Heart left ventricle (tissue), 16 donors: ENCODE results near the gene VAC14. TPM values are rescaled to one million over a fixed set of nuclear protein-coding genes. Genes with fewer than 3 reads are reported as not detected.
A peak's percentile ranks its signal among the peaks of the same experiment; 100 is the strongest.
"Not testable (repeated sequence)": the region's sequence is repeated elsewhere in the genome, so short reads cannot be mapped to it uniquely, and the experiment has no call there.

Experiments used
- ATAC-seq, 4 donors: fragments of 200-7000 bp; cut with Tn5 transposase; one replicate each; pipeline ENCODE4 v1.9.1; 2020 to 2022; ENCODE audit warnings: moderate library complexity in 4 of 4, mild to moderate bottlenecking in 3 of 4, moderate number of reproducible peaks in 1 of 4
- DNase-seq, 5 donors: peaks; one replicate each; pipeline ENCODE4 v3.0.0-alpha.2; 2020
- H3K27ac ChIP-seq, 12 donors: fragments of 200-600 bp; sonication (generic) in 4 of 12; one replicate each; pipeline versions ENCODE4 v1.5.0 to v1.8.0; 2016 to 2022; ENCODE audit warnings: mild to moderate bottlenecking in 2 of 12
- H3K27me3 ChIP-seq, 9 donors: fragments of 200-600 bp; sonication (generic) in 2 of 9; one replicate each; pipeline versions ENCODE4 v1.5.1 to v1.8.0; 2016 to 2022; ENCODE audit warnings: mild to moderate bottlenecking in 3 of 9
- H3K36me3 ChIP-seq, 9 donors: fragments of 200-600 bp; sonication (generic) in 2 of 9; one replicate each; pipeline versions ENCODE4 v1.5.0 to v1.8.0; 2018 to 2022; ENCODE audit warnings: mild to moderate bottlenecking in 2 of 9
- H3K4me1 ChIP-seq, 12 donors: fragments of 200-600 bp; sonication (generic) in 4 of 12; one replicate each; pipeline versions ENCODE4 v1.5.0 to v1.8.0; 2016 to 2022; ENCODE audit warnings: mild to moderate bottlenecking in 3 of 12
- H3K4me3 ChIP-seq, 12 donors: fragments of 200-600 bp; sonication (generic) in 4 of 12; one replicate each; pipeline versions ENCODE4 v1.5.0 to v1.8.0; 2017 to 2022; ENCODE audit warnings: mild to moderate bottlenecking in 9 of 12, moderate library complexity in 4 of 12
- H3K9me3 ChIP-seq, 12 donors: fragments of 200-600 bp; sonication (generic) in 4 of 12; one replicate each; pipeline versions ENCODE4 v1.5.0 to v1.8.0; 2016 to 2022; ENCODE audit warnings: mild to moderate bottlenecking in 1 of 12
- CTCF ChIP-seq, 12 donors: fragments of 200-600 bp; sonication (generic) in 4 of 12; IDR thresholded peaks; one replicate each; pipeline versions ENCODE4 v1.5.0 to v1.8.0; 2018 to 2022; ENCODE audit warnings: antibody characterized with exemption in 12 of 12, mild to moderate bottlenecking in 5 of 12
- POLR2A ChIP-seq, 2 donors: fragments of 450-650 bp; IDR thresholded peaks; one replicate each; pipeline ENCODE4 v1.6.1; 2017; ENCODE audit warnings: antibody characterized with exemption in 2 of 2, mild to moderate bottlenecking in 2 of 2, moderate library complexity in 2 of 2
- WGBS, 4 donors: extraction: QIAGEN DNeasy Blood & Tissue Kit in 2 of 4; methylation state at CpG; one replicate each; pipeline versions ENCODE4 v1.1.5 to v1.1.7; 2013 to 2018; 5-methylcytosine and 5-hydroxymethylcytosine counted together
- intact Hi-C, 10 donors: fragments of 100-400 bp; cut with DNase I; formaldehyde crosslinking; loops; one replicate each; pipeline versions ENCODE4 v1.11.1 to v1.14.2; 2022
- polyA plus RNA-seq, 2 donors: library from polyadenylated mRNA; stranded (reverse); fragments of 200-250 nt; gene quantifications; one replicate each; pipeline ENCODE4 v1.2.3, GENCODE V29; 2013
- total RNA-seq, 9 donors: library from RNA; depleted of rRNA in 2 of 9; stranded (reverse); fragments of >200 nt in 2 of 9; fragmentation: NEBNext Ultra II Directional in 3 of 9; extraction: Animal tissue kit (Norgen Biotek cat#: 25700) in 3 of 9; gene quantifications; one replicate each; pipeline versions ENCODE4 v1.1.0 to v1.2.4, GENCODE V29; 2016 to 2023
- donor health status: ischemic (EF 13 %, LVEDD 7.1; RV severe dilation, severe dysfunction).
- donor health status: healthy with polysubstance abuse.
- donor health status: DM: no; HTN: yes; CAD: no.
- donor health status: DM: no; HTN: no; CAD: no.
- donor health status: ischemic (EF 25% LVEDD 6.9; RV normal size, moderate dysfunction).
- donor health status: ischemic (EF 25% LVEDD 5.7; RV mildly dilated, moderate dysfunction).
- donor health status: healthy.
- donor health status: DM: yes; HTN: yes; CAD: no.
- donor health status: ischemic (EF 35%, LVEDD 5.7; RV mildly dilated, moderate dysfunction).
- donor health status: nonischemic (EF 11% LVEDD 7.7; RV severe dilation, severe dysfunction).
- donor health status: DM: yes; HTN: yes; CAD: no.
- donor health status: PGD.
- donor health status: ischemic (EF 29% LVEDD 5.4; RV normal size, mild dysfunction).
- donor health status: nonischemic (EF 23%, LVEDD 6.1; RV moderate dilation, normal function).

The VAC14 gene
- total and polyA plus RNA-seq, 11 donors, result 13.9 to 48.0 (median 26.1) TPM

GRCh38 chr16:70745536-70746025, 55.4 kb downstream of the VAC14 start:
- H3K27ac ChIP-seq, result peak overlapping the region in 4 of 12 donors; percentile 20 to 83 (median 79)
- peaks cover 0 to 43% (median 0%) of the 10 kb centered on the region in 9 donors for H3K36me3 ChIP-seq
- 81 to 95% (median 92%) methylated on average over 5 to 6 of the region's 6 CpGs for WGBS, 4 donors
- H3K4me1 ChIP-seq, result peaks cover 5 to 65% (median 38%) of the 10 kb centered on the region in 12 donors
- no peaks in the 10 kb centered on the region for H3K27me3 ChIP-seq
- no peaks in the 10 kb centered on the region for H3K9me3 ChIP-seq
- TF ChIP-seq CTCF (IDR thresholded peaks at IDR 0.05) (no peak), POLR2A (IDR thresholded peaks at IDR 0.05) (no peak)
- no peak overlapping the region for H3K4me3 ChIP-seq
- ATAC-seq (no peak), DNase-seq (no peak)
- intact Hi-C loops, result no loop called here

- intact Hi-C loops, result no loop called here
- H3K4me3 ChIP-seq, result no peak overlapping the region
- 97 to 98% (median 98%) methylated on average over 9 of the region's 9 CpGs for WGBS, 4 donors
- no peaks in the 10 kb centered on the region for H3K9me3 ChIP-seq
- H3K27me3 ChIP-seq, result no peaks in the 10 kb centered on the region
- ATAC-seq (no peak), DNase-seq (no peak)
- TF ChIP-seq CTCF (IDR thresholded peaks at IDR 0.05) (no peak), POLR2A (IDR thresholded peaks at IDR 0.05) (no peak)
- H3K4me1 ChIP-seq, result peaks cover 5 to 64% (median 33%) of the 10 kb centered on the region in 12 donors
- peaks cover 0 to 50% (median 0%) of the 10 kb centered on the region in 9 donors for H3K36me3 ChIP-seq
- H3K27ac ChIP-seq, result no peak overlapping the region
These were observed 56.6 kb downstream of the VAC14 start for GRCh38 chr16:70744366-70744765.

- Histone ChIP-seq H3K4me3 (no peak overlapping the region), H3K27me3 (no peaks in the 10 kb centered on the region), H3K4me1 (peaks cover 5 to 63% (median 38%) of the 10 kb centered on the region in 12 donors), H3K36me3 (peaks cover 0 to 50% (median 0%) of the 10 kb centered on the region in 9 donors), H3K27ac (no peak overlapping the region), H3K9me3 (no peaks in the 10 kb centered on the region)
- TF ChIP-seq POLR2A (IDR thresholded peaks at IDR 0.05) (no peak), CTCF (IDR thresholded peaks at IDR 0.05) (no peak)
- intact Hi-C loops, result no loop called here
- peak in 1 of 5 donors; percentile 59 for DNase-seq
- ATAC-seq, result peak in 1 of 4 donors; percentile 28
- 55 to 71% (median 58%) methylated on average over 3 to 10 of the region's 10 CpGs for WGBS, 4 donors
These were observed 57.2 kb downstream of the VAC14 start for GRCh38 chr16:70743791-70744190.

GRCh38 chr16:70742967-70743366, 58.0 kb downstream of the VAC14 start:
- H3K27ac ChIP-seq, DNase-seq, H3K4me3 ChIP-seq, H3K27me3 ChIP-seq, H3K9me3 ChIP-seq, ATAC-seq, intact Hi-C loops: not testable (repeated sequence)
- WGBS, 4 donors, result 96 to 99% (median 97%) methylated on average over 9 of the region's 9 CpGs
- peaks cover 0 to 50% (median 0%) of the 10 kb centered on the region in 9 donors for H3K36me3 ChIP-seq
- peaks cover 5 to 65% (median 43%) of the 10 kb centered on the region in 12 donors for H3K4me1 ChIP-seq

- Histone ChIP-seq H3K4me3 (no peak overlapping the region), H3K36me3 (peaks cover 0 to 50% (median 0%) of the 10 kb centered on the region in 9 donors), H3K9me3 (no peaks in the 10 kb centered on the region), H3K4me1 (peaks cover 8 to 65% (median 45%) of the 10 kb centered on the region in 12 donors), H3K27ac (peak overlapping the region in 1 of 12 donors; percentile 2), H3K27me3 (no peaks in the 10 kb centered on the region)
- DNase-seq (peak in 1 of 5 donors; percentile 18), ATAC-seq (no peak)
- TF ChIP-seq CTCF (IDR thresholded peaks at IDR 0.05), result no peak
- TF ChIP-seq POLR2A (IDR thresholded peaks at IDR 0.05), result no peak
- WGBS, 4 donors, result 87 to 93% (median 91%) methylated on average over 4 to 9 of the region's 9 CpGs
- intact Hi-C loops, result no loop called here
These were observed 59.2 kb downstream of the VAC14 start for GRCh38 chr16:70741783-70742125.
